UCSD-AML1 (cell line): ENCODE measurements around the gene CCDC63.
A peak's percentile ranks its signal among the peaks of the same experiment; 100 is the strongest.

Source experiments
- DNase-seq: peaks from one replicate; lab custom pipeline; 2025; ENCODE audit not compliant: unreplicated experiment; lab: John Stamatoyannopoulos, UW

CCDC63 gene

GRCh38 chr12:110846615-110847566, at the start of gene CCDC63:
TSS of gene CCDC63 (plus strand) at chr12:110846987. CDS start at chr12:110852955, 5,968 bp downstream.
- DNase-seq: peak; percentile 33

GRCh38 chr12:110798461-110798860, 48.3 kb upstream of the CCDC63 start:
- no peak for DNase-seq

GRCh38 chr12:110802489-110802888, 44.3 kb upstream of the CCDC63 start:
- DNase-seq: no peak

GRCh38 chr12:110804406-110804805, 42.4 kb upstream of the CCDC63 start:
- DNase-seq: no peak

- no peak for DNase-seq
Observed at GRCh38 chr12:110807640-110808039, 39.1 kb upstream of the CCDC63 start.

GRCh38 chr12:110809149-110809548, 37.6 kb upstream of the CCDC63 start:
- DNase-seq: no peak

- DNase-seq: no peak
Observed at GRCh38 chr12:110811972-110812371, 34.8 kb upstream of the CCDC63 start.

GRCh38 chr12:110813285-110813684, 33.5 kb upstream of the CCDC63 start:
- DNase-seq: no peak

- no peak for DNase-seq
Observed at GRCh38 chr12:110813756-110814155, 33.0 kb upstream of the CCDC63 start.

- no peak for DNase-seq
Observed at GRCh38 chr12:110816248-110816647, 30.5 kb upstream of the CCDC63 start.

- no peak for DNase-seq
Observed at GRCh38 chr12:110816779-110817178, 30.0 kb upstream of the CCDC63 start.

GRCh38 chr12:110818511-110818910, 28.3 kb upstream of the CCDC63 start:
- no peak for DNase-seq

GRCh38 chr12:110819150-110819549, 27.6 kb upstream of the CCDC63 start:
- no peak for DNase-seq

- no peak for DNase-seq
Observed at GRCh38 chr12:110819646-110820045, 27.1 kb upstream of the CCDC63 start.

GRCh38 chr12:110821917-110822316, 24.9 kb upstream of the CCDC63 start:
- DNase-seq: no peak

GRCh38 chr12:110822821-110823415, 23.9 kb upstream of the CCDC63 start:
- no peak for DNase-seq

- DNase-seq: no peak
Observed at GRCh38 chr12:110824342-110824741, 22.4 kb upstream of the CCDC63 start.

GRCh38 chr12:110825530-110825929, 21.3 kb upstream of the CCDC63 start:
- no peak for DNase-seq

- peak; percentile 88 for DNase-seq
Observed at GRCh38 chr12:110826592-110827200, 20.1 kb upstream of the CCDC63 start.

- DNase-seq: no peak
Observed at GRCh38 chr12:110829308-110829707, 17.5 kb upstream of the CCDC63 start.

- no peak for DNase-seq
Observed at GRCh38 chr12:110836291-110836690, 10.5 kb upstream of the CCDC63 start.

- DNase-seq: no peak
Observed at GRCh38 chr12:110841007-110841406, 5.8 kb upstream of the CCDC63 start.
